22Rv1 (cell line): Measurements from ENCODE around the gene AP1S3.

Experiments
- ZFX ChIP-seq: fragments of 450-650 bp; IDR thresholded peaks from 2 replicates; pipeline ENCODE4 v1.6.1; 2017; ENCODE audit warnings: antibody characterized with exemption, borderline replicate concordance
- TF ChIP-seq, protein P1 (sequence below): fragments of 450-650 bp; IDR thresholded peaks from 2 replicates; pipeline ENCODE4 v1.5.1; 2017; ENCODE audit warnings: mild to moderate bottlenecking

DNA sequence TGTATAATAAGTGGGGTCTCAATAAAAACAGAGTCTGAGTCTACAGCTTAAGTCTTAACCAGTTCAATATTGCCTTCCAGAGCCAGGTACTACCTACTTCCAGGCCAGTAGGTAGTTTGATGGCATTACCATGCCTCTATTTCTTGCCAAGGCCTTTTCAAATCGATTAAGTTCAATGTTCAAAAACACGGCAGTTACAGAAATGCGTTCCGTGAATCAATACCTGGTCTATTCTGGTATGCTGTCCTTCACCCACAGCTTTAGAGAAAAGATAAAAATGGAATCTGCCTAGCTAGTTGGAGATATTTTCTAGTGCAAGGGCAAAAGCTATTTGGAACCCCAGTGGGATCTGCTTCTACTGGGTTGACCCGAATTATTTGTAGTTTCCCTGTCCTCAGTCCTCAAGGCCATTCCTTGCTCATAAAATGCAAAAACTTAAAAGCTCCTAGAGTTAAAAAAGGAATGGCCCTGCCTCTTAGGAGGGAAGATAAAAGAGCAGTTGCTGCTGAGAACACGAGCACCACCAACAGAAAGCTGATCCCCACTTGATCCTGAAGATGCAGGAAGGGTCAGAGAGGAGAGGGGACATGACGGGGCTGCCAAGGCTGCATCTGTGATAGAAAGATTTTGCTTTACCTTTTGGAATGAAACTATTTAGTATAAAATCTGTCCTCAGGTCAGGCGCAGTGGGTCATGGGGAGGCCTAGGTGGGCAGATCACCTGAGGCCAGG, 125.6 kb downstream of the AP1S3 start:
- TF ChIP-seq, protein P1, sequence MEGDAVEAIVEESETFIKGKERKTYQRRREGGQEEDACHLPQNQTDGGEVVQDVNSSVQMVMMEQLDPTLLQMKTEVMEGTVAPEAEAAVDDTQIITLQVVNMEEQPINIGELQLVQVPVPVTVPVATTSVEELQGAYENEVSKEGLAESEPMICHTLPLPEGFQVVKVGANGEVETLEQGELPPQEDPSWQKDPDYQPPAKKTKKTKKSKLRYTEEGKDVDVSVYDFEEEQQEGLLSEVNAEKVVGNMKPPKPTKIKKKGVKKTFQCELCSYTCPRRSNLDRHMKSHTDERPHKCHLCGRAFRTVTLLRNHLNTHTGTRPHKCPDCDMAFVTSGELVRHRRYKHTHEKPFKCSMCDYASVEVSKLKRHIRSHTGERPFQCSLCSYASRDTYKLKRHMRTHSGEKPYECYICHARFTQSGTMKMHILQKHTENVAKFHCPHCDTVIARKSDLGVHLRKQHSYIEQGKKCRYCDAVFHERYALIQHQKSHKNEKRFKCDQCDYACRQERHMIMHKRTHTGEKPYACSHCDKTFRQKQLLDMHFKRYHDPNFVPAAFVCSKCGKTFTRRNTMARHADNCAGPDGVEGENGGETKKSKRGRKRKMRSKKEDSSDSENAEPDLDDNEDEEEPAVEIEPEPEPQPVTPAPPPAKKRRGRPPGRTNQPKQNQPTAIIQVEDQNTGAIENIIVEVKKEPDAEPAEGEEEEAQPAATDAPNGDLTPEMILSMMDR = no peak
- TF ChIP-seq ZFX = no peak
